Memory B cell (primary cell): ENCODE measurements around the gene PTPRM.

Experiments
- ATAC-seq: fragments of 150-1000 bp; cut with Tn5 transposase; 2 replicates; pipeline ENCODE4 v1.10.0; 2021; ENCODE audit warnings: low read depth, mild to moderate bottlenecking, moderate library complexity
- DNase-seq, 2 donors: peaks; one replicate each; pipeline ENCODE4 v3.0.0; 2022; ENCODE audit warnings: low spot score in 2 of 2
- H3K27ac Mint-ChIP-seq: one replicate; pipeline ENCODE4 v1.8.0; 2022; ENCODE audit warnings: mild to moderate bottlenecking, moderate library complexity, mixed read lengths
- H3K27me3 Mint-ChIP-seq: one replicate; pipeline ENCODE4 v1.8.0; 2022; ENCODE audit warnings: mixed read lengths
- H3K36me3 Mint-ChIP-seq: one replicate; pipeline ENCODE4 v1.8.0; 2022; ENCODE audit warnings: mild to moderate bottlenecking, mixed read lengths
- H3K4me1 Mint-ChIP-seq: one replicate; pipeline ENCODE4 v1.8.0; 2022; ENCODE audit warnings: mixed read lengths
- H3K4me3 Mint-ChIP-seq: one replicate; pipeline ENCODE4 v1.8.0; 2022; ENCODE audit warnings: mild to moderate bottlenecking, moderate library complexity, mixed read lengths
- H3K9me3 Mint-ChIP-seq: one replicate; pipeline ENCODE4 v1.8.0; 2022; ENCODE audit warnings: mixed read lengths

PTPRM gene

GRCh38 chr18:8163286-8163959 is 596.3 kb downstream of the PTPRM start:
- no peaks in the 10 kb centered on the region for H3K9me3 Mint-ChIP-seq
- H3K36me3 Mint-ChIP-seq = no peaks in the 10 kb centered on the region
- no peak overlapping the region for H3K27ac Mint-ChIP-seq
- DNase-seq (no peak), ATAC-seq (no peak)
- H3K4me1 Mint-ChIP-seq = no peaks in the 10 kb centered on the region
- H3K27me3 Mint-ChIP-seq = no peaks in the 10 kb centered on the region
- no peak overlapping the region for H3K4me3 Mint-ChIP-seq

DNA sequence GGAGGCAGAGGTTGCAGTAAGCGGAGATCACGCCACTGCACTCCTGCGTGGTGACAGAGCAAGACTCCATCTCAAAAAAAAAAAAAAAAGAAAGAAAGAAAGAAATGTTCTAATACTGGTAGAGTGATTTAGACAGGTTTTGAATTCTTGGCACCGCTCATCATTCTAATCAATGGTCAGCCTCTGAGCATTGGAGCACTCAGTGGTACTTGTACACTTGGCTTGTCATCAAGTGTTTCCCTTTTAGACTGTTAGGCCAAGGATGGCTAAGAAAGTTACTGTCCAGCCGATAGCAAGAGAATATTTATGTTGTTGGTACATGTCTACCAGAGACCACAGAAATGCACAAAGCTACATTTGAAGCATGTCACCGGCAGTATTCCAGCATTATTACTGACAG is 598.0 kb downstream of the PTPRM start:
- ATAC-seq (no peak), DNase-seq (no peak)
- no peaks in the 10 kb centered on the region for H3K4me1 Mint-ChIP-seq
- no peak overlapping the region for H3K4me3 Mint-ChIP-seq
- H3K27ac Mint-ChIP-seq = no peak overlapping the region
- no peaks in the 10 kb centered on the region for H3K36me3 Mint-ChIP-seq
- H3K9me3 Mint-ChIP-seq = no peaks in the 10 kb centered on the region
- no peaks in the 10 kb centered on the region for H3K27me3 Mint-ChIP-seq

DNA sequence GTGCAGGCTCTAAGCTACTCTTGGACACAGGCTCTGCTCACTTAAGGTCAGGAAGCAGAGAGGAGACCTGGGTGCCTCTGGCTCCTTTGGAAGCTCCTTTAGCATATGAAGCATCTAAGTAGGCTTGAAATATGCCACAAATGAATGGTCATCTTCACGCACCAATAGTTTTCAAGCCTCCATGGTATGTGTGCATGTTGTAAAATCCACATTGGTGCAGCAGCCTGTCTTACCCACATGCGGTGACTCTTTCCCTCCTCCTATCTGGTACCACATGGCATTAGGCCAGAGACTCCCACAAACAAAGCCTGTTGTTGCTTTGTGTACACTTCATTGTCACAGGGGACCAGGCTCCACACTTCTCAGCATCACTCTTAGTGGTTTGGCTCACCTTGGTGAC is 599.9 kb downstream of the PTPRM start:
- Mint-ChIP-seq H3K27ac (no peak overlapping the region), H3K4me1 (no peaks in the 10 kb centered on the region), H3K27me3 (no peaks in the 10 kb centered on the region), H3K36me3 (no peaks in the 10 kb centered on the region), H3K4me3 (no peak overlapping the region), H3K9me3 (no peaks in the 10 kb centered on the region)
- ATAC-seq (no peak), DNase-seq (no peak)

GRCh38 chr18:8167673-8168072 is 600.6 kb downstream of the PTPRM start:
- Mint-ChIP-seq H3K27me3 (no peaks in the 10 kb centered on the region), H3K4me1 (no peaks in the 10 kb centered on the region), H3K36me3 (no peaks in the 10 kb centered on the region), H3K27ac (no peak overlapping the region), H3K9me3 (no peaks in the 10 kb centered on the region), H3K4me3 (no peak overlapping the region)
- ATAC-seq (no peak), DNase-seq (no peak)

DNA sequence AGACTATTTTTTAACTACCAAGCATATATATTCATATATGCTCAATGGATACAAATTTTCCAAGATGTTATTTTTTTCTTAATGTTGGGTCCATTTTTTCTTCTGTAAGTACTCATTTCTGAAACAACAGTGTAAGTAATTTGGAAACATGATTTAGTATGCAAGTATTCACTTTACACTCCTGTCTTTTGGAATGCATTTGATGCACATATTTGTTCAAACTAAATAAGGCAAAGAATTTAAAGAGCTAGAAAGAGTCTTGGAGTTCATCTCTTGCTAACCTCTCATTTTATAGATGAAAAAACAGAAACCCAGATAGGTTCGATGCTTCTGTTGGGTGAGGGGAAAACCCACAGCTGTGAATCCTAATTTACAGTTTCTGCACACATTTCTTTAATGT is 602.6 kb downstream of the PTPRM start:
- Mint-ChIP-seq H3K36me3 (no peaks in the 10 kb centered on the region), H3K4me1 (no peaks in the 10 kb centered on the region), H3K9me3 (no peaks in the 10 kb centered on the region), H3K27ac (no peak overlapping the region), H3K4me3 (no peak overlapping the region), H3K27me3 (no peaks in the 10 kb centered on the region)
- DNase-seq = no peak
- ATAC-seq = no peak

- no peak for DNase-seq
- no peaks in the 10 kb centered on the region for H3K4me1 Mint-ChIP-seq
- no peak overlapping the region for H3K27ac Mint-ChIP-seq
- H3K9me3 Mint-ChIP-seq = peaks cover 3% of the 10 kb centered on the region
- H3K27me3 Mint-ChIP-seq = no peaks in the 10 kb centered on the region
- no peak for ATAC-seq
- H3K4me3 Mint-ChIP-seq = no peak overlapping the region
- no peaks in the 10 kb centered on the region for H3K36me3 Mint-ChIP-seq
Observed at GRCh38 chr18:8174771-8175170, 607.7 kb downstream of the PTPRM start.

GRCh38 chr18:8175501-8176061 is 608.5 kb downstream of the PTPRM start:
- no peak for DNase-seq
- no peak for ATAC-seq
- Mint-ChIP-seq H3K4me3 (no peak overlapping the region), H3K9me3 (peaks cover 7% of the 10 kb centered on the region), H3K27ac (no peak overlapping the region), H3K4me1 (no peaks in the 10 kb centered on the region), H3K36me3 (no peaks in the 10 kb centered on the region), H3K27me3 (no peaks in the 10 kb centered on the region)

DNA sequence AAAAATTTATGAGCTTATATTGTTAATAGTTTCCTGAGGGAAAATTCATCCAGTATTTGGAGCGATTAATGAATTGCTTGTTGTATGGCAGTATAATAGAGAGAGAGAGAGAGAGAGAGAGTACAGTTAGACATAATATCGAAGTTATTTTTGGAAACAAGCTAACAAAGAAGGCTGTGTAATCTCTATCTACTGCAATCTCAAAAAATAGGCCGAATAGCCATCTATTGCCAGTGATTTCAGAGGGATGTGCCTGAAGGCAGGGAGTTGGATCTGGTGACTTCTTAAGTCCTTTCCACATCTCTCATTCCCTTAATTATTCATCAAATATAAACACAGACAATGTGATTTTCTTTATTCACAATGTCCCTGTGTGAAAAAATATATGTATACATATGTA is 609.0 kb downstream of the PTPRM start:
- H3K27ac Mint-ChIP-seq = no peak overlapping the region
- ATAC-seq (no peak), DNase-seq (no peak)
- no peak overlapping the region for H3K4me3 Mint-ChIP-seq
- peaks cover 7% of the 10 kb centered on the region for H3K9me3 Mint-ChIP-seq
- no peaks in the 10 kb centered on the region for H3K27me3 Mint-ChIP-seq
- H3K36me3 Mint-ChIP-seq = no peaks in the 10 kb centered on the region
- H3K4me1 Mint-ChIP-seq = no peaks in the 10 kb centered on the region

- DNase-seq = no peak
- Mint-ChIP-seq H3K4me3 (no peak overlapping the region), H3K4me1 (no peaks in the 10 kb centered on the region), H3K27ac (no peak overlapping the region), H3K9me3 (peaks cover 7% of the 10 kb centered on the region), H3K36me3 (no peaks in the 10 kb centered on the region), H3K27me3 (no peaks in the 10 kb centered on the region)
- ATAC-seq = no peak
Observed at GRCh38 chr18:8176554-8176953, 609.4 kb downstream of the PTPRM start.

DNA sequence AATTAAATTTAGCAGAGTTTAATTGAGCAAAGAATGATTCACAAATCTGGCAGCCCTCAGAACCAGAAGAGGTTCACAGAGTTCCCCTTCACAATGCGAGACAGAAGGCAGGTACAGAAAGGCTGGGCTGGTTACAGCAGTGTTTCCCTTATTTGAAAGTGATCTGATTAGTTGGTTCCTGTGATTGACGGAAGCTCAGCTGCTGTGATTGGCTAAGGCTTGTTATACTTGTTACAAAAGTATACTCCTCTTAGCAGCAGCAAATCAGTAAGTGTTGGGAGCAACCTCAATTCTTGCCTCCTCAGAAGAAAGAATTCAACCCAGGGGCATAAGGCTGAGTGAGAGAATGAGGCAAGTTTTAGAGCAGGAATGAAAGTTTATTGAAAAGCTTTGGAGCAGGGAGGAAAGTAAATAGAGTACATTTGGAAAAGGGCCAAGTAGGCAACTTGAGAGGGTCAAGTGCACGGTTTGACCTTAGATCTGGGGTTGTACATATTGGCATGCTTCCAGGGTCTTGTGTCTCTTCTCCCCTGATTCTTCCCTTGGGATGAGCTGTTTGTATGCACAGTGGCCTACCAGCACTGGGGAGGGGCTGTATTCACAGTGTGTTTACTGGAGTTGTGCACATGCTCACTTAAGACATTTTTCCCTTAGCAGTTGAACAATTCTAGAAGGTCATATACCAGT is 610.4 kb downstream of the PTPRM start:
- no peaks in the 10 kb centered on the region for H3K4me1 Mint-ChIP-seq
- H3K36me3 Mint-ChIP-seq = no peaks in the 10 kb centered on the region
- H3K27me3 Mint-ChIP-seq = no peaks in the 10 kb centered on the region
- H3K9me3 Mint-ChIP-seq = peaks cover 7% of the 10 kb centered on the region
- no peak for ATAC-seq
- no peak overlapping the region for H3K4me3 Mint-ChIP-seq
- DNase-seq = no peak
- no peak overlapping the region for H3K27ac Mint-ChIP-seq

- Mint-ChIP-seq H3K27ac (no peak overlapping the region), H3K4me1 (no peaks in the 10 kb centered on the region), H3K36me3 (no peaks in the 10 kb centered on the region), H3K27me3 (peaks cover 3% of the 10 kb centered on the region), H3K4me3 (no peak overlapping the region), H3K9me3 (peaks cover 2% of the 10 kb centered on the region)
- ATAC-seq (no peak), DNase-seq (no peak)
Observed at GRCh38 chr18:8186413-8186812, 619.3 kb downstream of the PTPRM start.

- Mint-ChIP-seq H3K9me3 (peaks cover 2% of the 10 kb centered on the region), H3K27ac (no peak overlapping the region), H3K27me3 (peaks cover 3% of the 10 kb centered on the region), H3K4me3 (no peak overlapping the region), H3K4me1 (no peaks in the 10 kb centered on the region), H3K36me3 (no peaks in the 10 kb centered on the region)
- DNase-seq (no peak), ATAC-seq (no peak)
Observed at GRCh38 chr18:8188184-8188583, 621.1 kb downstream of the PTPRM start.

DNA sequence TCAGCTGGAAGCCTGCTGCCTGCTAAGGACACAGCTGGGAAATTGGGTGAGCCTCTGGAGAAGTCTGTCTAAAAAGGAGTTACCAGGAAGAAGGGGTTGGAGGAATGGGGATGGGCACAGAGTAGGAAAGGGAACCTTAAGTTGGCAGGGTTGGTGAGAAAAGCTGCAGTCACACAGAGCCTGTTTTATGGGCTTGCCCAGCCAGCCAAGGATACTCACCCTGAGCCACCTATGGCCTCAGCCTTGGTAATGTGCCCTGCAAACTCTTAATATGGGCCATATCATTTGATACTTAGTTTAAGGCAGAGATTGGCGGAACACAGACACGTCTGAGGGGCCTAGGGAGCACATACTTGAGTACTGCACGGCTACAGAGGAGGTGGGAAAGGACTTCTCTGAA is 623.9 kb downstream of the PTPRM start:
- DNase-seq (no peak), ATAC-seq (no peak)
- Mint-ChIP-seq H3K27ac (no peak overlapping the region), H3K4me3 (no peak overlapping the region), H3K27me3 (peaks cover 3% of the 10 kb centered on the region), H3K4me1 (no peaks in the 10 kb centered on the region), H3K9me3 (no peaks in the 10 kb centered on the region), H3K36me3 (no peaks in the 10 kb centered on the region)

DNA sequence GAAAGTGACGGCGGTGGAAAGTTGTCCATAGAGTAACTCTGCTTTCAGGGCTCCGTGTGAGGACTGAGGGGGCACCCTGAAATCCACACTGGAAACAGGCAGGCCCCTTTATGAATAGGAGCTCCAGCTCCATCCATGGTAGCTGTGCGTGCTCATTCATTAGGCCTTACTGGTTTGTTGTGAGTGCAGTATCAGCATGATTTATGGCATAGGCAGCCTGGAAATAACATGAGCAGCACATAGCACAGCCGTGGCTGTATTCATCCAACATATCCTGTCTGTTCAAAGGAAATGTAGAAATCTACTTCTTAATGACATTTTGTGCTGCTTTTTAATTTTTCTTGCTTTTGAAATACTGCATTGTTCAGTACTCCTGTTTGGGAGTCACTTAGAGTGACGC is 627.3 kb downstream of the PTPRM start:
- Mint-ChIP-seq H3K4me1 (no peaks in the 10 kb centered on the region), H3K27ac (no peak overlapping the region), H3K4me3 (no peak overlapping the region), H3K9me3 (no peaks in the 10 kb centered on the region), H3K27me3 (peaks cover 3% of the 10 kb centered on the region), H3K36me3 (no peaks in the 10 kb centered on the region)
- DNase-seq (no peak), ATAC-seq (no peak)

- no peak for DNase-seq
- no peaks in the 10 kb centered on the region for H3K9me3 Mint-ChIP-seq
- ATAC-seq = no peak
- no peak overlapping the region for H3K4me3 Mint-ChIP-seq
- H3K4me1 Mint-ChIP-seq = no peaks in the 10 kb centered on the region
- no peaks in the 10 kb centered on the region for H3K27me3 Mint-ChIP-seq
- H3K36me3 Mint-ChIP-seq = no peaks in the 10 kb centered on the region
- H3K27ac Mint-ChIP-seq = no peak overlapping the region
Observed at GRCh38 chr18:8196238-8196637, 629.1 kb downstream of the PTPRM start.
